Nephron progenitor cell (in vitro differentiated cells): ENCODE results near the gene COL28A1.

ENCODE experiments used
- DNase-seq: peaks from one replicate; pipeline ENCODE4 v3.0.0; 2021
- H3K27ac Mint-ChIP-seq: 2 replicates; pipeline ENCODE4 v1.8.0; 2021; ENCODE audit warnings: mild to moderate bottlenecking, moderate library complexity, mixed read lengths
- H3K27me3 Mint-ChIP-seq: 2 replicates; pipeline ENCODE4 v1.8.0; 2021; ENCODE audit warnings: mild to moderate bottlenecking, low read depth, mixed read lengths; ENCODE audit not compliant: poor library complexity
- H3K36me3 Mint-ChIP-seq: 2 replicates; pipeline ENCODE4 v1.8.0; 2021; ENCODE audit warnings: low read depth, mixed read lengths
- H3K4me1 Mint-ChIP-seq: 2 replicates; pipeline ENCODE4 v1.8.0; 2021; ENCODE audit warnings: mixed read lengths
- H3K4me3 Mint-ChIP-seq: 2 replicates; pipeline ENCODE4 v1.8.0; 2021; ENCODE audit warnings: mild to moderate bottlenecking, moderate library complexity, mixed read lengths
- H3K9me3 Mint-ChIP-seq: 2 replicates; pipeline ENCODE4 v1.8.0; 2021; ENCODE audit warnings: mild to moderate bottlenecking, moderate library complexity, mixed read lengths
- TF ChIP-seq, protein P1 (sequence below): fragments of 200-600 bp; sonication (generic); IDR thresholded peaks from 2 replicates; pipeline ENCODE4 v1.5.0; 2021; ENCODE audit warnings: antibody characterized with exemption

The COL28A1 gene

DNA sequence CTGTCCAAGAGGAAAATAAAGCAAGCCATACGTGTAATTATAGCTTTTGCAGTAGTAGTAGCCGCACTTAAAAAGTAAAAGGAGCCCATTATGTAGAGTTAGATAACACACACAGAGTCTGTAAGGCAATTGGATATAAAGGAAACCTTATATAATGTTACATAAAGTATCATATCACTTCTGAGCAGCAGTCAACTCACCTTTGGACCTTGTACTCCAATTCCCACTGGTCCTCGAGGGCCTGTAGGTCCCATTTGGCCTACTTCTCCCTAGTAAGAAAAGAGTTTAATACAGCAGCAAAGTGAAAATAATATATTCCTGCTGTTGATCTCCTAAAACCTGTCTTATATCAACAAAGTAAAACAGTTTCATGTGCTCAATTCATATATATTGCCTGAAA lies 83.6 kb downstream of the COL28A1 start:
- Mint-ChIP-seq H3K36me3 (peaks cover 11% of the 10 kb centered on the region), H3K9me3 (peaks cover 25% of the 10 kb centered on the region), H3K27me3 (no peaks in the 10 kb centered on the region), H3K27ac (no peak overlapping the region), H3K4me3 (no peak overlapping the region), H3K4me1 (no peaks in the 10 kb centered on the region)
- no peak for DNase-seq
- TF ChIP-seq, protein P1, sequence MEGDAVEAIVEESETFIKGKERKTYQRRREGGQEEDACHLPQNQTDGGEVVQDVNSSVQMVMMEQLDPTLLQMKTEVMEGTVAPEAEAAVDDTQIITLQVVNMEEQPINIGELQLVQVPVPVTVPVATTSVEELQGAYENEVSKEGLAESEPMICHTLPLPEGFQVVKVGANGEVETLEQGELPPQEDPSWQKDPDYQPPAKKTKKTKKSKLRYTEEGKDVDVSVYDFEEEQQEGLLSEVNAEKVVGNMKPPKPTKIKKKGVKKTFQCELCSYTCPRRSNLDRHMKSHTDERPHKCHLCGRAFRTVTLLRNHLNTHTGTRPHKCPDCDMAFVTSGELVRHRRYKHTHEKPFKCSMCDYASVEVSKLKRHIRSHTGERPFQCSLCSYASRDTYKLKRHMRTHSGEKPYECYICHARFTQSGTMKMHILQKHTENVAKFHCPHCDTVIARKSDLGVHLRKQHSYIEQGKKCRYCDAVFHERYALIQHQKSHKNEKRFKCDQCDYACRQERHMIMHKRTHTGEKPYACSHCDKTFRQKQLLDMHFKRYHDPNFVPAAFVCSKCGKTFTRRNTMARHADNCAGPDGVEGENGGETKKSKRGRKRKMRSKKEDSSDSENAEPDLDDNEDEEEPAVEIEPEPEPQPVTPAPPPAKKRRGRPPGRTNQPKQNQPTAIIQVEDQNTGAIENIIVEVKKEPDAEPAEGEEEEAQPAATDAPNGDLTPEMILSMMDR = no peak

DNA sequence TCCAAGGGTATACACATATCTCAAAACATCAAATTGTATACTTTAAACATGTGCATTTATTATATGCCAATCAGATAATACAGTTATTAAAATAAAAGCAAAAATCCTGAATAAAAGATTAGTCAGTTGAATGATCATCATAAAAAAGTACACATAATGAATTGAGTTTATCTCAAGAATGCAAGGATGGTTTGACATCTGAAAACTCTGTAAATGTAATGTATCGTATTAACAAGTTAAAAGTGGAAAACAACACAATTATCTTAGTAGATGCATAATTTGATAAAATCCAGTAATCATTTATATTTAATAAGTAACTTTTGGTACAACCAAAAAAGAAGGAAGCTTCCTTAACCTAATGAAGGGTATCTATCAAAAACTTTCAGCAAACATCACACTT lies 86.6 kb downstream of the COL28A1 start:
- Mint-ChIP-seq H3K4me1 (no peaks in the 10 kb centered on the region), H3K27me3 (peaks cover 3% of the 10 kb centered on the region), H3K27ac (no peak overlapping the region), H3K9me3 (peaks cover 47% of the 10 kb centered on the region), H3K36me3 (peaks cover 16% of the 10 kb centered on the region), H3K4me3 (no peak overlapping the region)
- no peak for DNase-seq
- TF ChIP-seq, protein P1 = no peak

DNA sequence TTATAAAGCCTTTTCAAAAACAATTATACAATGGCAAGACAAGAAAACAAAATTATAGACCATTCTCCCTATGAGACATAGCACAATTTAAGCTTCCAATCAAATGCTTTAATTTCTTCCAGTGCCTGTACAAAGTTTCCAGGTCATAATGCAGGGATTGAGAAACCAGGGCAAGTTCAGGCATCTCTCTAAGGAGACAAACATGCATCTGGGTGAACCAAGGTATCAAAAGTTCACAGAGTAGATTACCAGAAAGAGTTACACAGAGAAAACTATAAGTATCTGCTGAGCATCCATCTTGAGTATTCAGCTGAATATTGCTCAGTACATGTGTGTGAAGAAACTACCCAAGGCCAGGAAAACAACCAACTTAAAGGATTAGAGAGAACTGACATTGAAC lies 89.1 kb downstream of the COL28A1 start:
- H3K4me3 Mint-ChIP-seq = no peak overlapping the region
- DNase-seq = no peak
- H3K36me3 Mint-ChIP-seq = peaks cover 16% of the 10 kb centered on the region
- H3K27ac Mint-ChIP-seq = no peak overlapping the region
- H3K4me1 Mint-ChIP-seq = no peaks in the 10 kb centered on the region
- peaks cover 47% of the 10 kb centered on the region for H3K9me3 Mint-ChIP-seq
- TF ChIP-seq, protein P1 = no peak
- peaks cover 7% of the 10 kb centered on the region for H3K27me3 Mint-ChIP-seq

DNA sequence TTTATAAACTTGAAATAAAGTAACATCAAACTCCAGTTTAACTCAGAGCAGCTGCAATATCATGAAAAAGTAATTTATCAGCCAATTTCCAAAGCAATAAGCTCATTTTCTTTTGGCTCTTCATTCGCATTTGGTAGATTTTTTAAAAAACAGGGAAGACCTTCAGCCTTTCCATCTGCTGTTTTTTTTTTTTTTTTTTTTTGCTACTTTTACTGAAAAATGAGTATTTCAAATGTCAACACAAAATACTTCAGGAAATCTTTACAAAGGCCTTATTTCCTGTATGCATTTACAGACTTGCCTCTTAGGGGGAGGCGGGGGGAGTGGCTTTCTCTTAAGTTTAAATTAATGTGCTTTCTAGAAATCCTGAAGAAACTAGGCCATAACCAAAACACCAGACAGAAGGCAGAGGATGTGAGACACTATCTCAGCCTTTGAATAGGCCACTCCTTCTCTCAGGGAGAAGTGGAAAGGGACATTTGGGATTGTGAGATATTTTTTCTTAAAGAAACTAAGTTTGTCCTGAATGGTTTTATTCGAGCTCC lies 91.8 kb downstream of the COL28A1 start:
- H3K27me3 Mint-ChIP-seq = peaks cover 11% of the 10 kb centered on the region
- no peaks in the 10 kb centered on the region for H3K4me1 Mint-ChIP-seq
- TF ChIP-seq, protein P1 = no peak
- no peak overlapping the region for H3K4me3 Mint-ChIP-seq
- peaks cover 11% of the 10 kb centered on the region for H3K36me3 Mint-ChIP-seq
- peaks cover 37% of the 10 kb centered on the region for H3K9me3 Mint-ChIP-seq
- H3K27ac Mint-ChIP-seq = no peak overlapping the region
- DNase-seq = no peak

DNA sequence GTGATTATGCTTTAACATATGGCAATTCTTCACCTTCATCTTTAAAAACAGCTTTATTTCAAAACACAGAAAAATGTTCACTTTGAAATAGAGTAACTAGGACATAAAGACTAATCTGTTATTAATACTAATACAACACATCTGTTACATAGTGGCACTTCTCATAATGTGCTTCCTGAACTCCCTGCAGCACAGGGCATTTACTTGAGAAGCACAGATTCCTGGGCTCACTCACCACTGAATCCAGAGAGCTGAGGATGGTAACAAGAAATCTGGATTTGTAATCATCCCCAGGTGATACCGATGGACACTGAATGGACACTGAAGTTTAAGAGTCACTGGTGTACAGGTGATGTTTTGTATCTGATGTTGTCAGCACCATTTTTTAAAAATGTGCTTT lies 96.1 kb downstream of the COL28A1 start:
- Mint-ChIP-seq H3K9me3 (peaks cover 2% of the 10 kb centered on the region), H3K36me3 (no peaks in the 10 kb centered on the region), H3K4me3 (no peak overlapping the region), H3K4me1 (no peaks in the 10 kb centered on the region), H3K27ac (no peak overlapping the region), H3K27me3 (peaks cover 8% of the 10 kb centered on the region)
- no peak for DNase-seq
- TF ChIP-seq, protein P1 = no peak

DNA sequence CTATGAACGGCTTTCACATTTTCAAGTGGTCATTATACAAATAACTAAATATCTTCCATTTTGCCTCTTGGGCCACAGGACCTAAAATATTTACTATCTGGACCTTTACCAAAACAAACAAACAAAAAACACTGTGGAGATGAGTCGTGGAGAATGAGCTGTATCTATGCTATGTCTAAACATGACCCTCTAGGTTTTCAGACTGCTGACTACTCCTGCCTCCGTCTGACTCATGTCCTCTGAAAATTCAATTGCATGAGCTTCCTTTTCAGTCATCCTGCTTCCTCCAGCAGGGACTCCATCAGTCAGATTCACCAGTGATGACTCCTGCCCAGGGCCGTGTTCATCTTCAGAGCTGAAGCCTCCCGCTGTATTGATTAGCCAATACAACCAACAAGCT lies 96.8 kb downstream of the COL28A1 start:
- H3K4me3 Mint-ChIP-seq = no peak overlapping the region
- H3K4me1 Mint-ChIP-seq = no peaks in the 10 kb centered on the region
- H3K27ac Mint-ChIP-seq = no peak overlapping the region
- peaks cover 8% of the 10 kb centered on the region for H3K27me3 Mint-ChIP-seq
- H3K36me3 Mint-ChIP-seq = no peaks in the 10 kb centered on the region
- DNase-seq = no peak
- H3K9me3 Mint-ChIP-seq = no peaks in the 10 kb centered on the region
- TF ChIP-seq, protein P1 = no peak
